ENCODE results near the gene ADGRG7.
"Not testable (repeated sequence)": the region's sequence is repeated elsewhere in the genome, so short reads cannot be mapped to it uniquely, and the experiment has no call there.

The ADGRG7 gene

GRCh38 chr3:100641471-100642032 lies 32.2 kb downstream of the ADGRG7 start:
- Histone ChIP-seq H3K4me3 (no peak overlapping the region), H3K27me3 (ENCODE audit: low read depth) (no peaks in the 10 kb centered on the region), H3K36me3 (replicated peaks) (no peaks in the 10 kb centered on the region), H3K4me1 (peaks cover 3% of the 10 kb centered on the region; the same call in 1 of the 2 replicates), H3K9me3 (no peaks in the 10 kb centered on the region)
- DNase-seq (ENCODE audit: low spot score in 2 of 2), result no peak
- in situ Hi-C loops (cut with MboI; ENCODE audit: low sequenced_read_pairs), result no loop called here

DNA sequence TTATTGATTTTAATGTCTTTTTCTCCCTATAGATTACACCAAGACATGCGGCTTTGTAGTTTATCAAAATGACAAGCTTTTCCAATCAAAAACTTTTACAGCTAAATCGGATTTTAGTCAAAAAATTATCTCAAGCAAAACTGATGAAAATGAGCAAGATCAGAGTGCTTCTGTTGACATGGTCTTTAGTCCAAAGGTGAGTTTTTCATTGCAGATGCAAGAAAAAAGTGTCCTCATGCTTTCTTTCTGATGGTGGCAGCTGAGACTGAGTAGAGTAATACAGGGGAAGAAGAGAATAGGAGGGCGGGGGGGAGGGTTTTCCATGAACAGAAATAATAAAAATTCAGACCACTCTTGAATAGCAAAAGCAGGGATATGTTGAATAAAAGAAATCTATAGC lies 36.5 kb downstream of the ADGRG7 start:
- Histone ChIP-seq H3K36me3 (replicated peaks) (no peaks in the 10 kb centered on the region), H3K9me3 (no peaks in the 10 kb centered on the region), H3K27me3 (ENCODE audit: low read depth) (no peaks in the 10 kb centered on the region), H3K4me1 (peaks cover 3% of the 10 kb centered on the region; the same call in 1 of the 2 replicates), H3K4me3 (no peak overlapping the region)
- DNase-seq (ENCODE audit: low spot score in 2 of 2), result no peak
- in situ Hi-C loops (cut with MboI; ENCODE audit: low sequenced_read_pairs), result no loop called here

DNA sequence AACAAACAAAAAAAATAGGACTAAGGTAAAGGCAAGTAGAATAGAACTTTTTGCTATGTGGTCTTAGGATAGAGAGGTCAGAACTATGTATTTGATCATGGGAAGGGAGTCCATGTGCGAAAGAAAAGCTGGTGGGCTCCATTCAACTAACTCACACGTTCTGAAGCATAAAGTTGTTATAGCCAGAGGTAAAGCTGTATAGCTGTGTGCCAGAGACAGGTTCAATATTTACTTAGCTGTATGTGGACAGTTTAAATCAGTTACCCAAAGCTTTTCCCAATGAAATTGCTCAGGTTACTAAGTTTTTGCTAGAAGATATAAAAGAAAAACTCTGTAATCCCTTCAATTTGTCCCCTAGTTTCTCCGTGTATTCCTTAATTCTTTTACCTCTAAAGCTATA lies 37.8 kb downstream of the ADGRG7 start:
- in situ Hi-C loops (cut with MboI; ENCODE audit: low sequenced_read_pairs), result no loop called here
- DNase-seq (ENCODE audit: low spot score in 2 of 2), result no peak
- Histone ChIP-seq H3K9me3 (no peaks in the 10 kb centered on the region), H3K4me1 (peaks cover 3% of the 10 kb centered on the region; the same call in 1 of the 2 replicates), H3K36me3 (replicated peaks) (no peaks in the 10 kb centered on the region), H3K4me3 (no peak overlapping the region), H3K27me3 (ENCODE audit: low read depth) (no peaks in the 10 kb centered on the region)

GRCh38 chr3:100647657-100648056 lies 38.3 kb downstream of the ADGRG7 start:
- in situ Hi-C loops (cut with MboI; ENCODE audit: low sequenced_read_pairs), result no loop called here

DNA sequence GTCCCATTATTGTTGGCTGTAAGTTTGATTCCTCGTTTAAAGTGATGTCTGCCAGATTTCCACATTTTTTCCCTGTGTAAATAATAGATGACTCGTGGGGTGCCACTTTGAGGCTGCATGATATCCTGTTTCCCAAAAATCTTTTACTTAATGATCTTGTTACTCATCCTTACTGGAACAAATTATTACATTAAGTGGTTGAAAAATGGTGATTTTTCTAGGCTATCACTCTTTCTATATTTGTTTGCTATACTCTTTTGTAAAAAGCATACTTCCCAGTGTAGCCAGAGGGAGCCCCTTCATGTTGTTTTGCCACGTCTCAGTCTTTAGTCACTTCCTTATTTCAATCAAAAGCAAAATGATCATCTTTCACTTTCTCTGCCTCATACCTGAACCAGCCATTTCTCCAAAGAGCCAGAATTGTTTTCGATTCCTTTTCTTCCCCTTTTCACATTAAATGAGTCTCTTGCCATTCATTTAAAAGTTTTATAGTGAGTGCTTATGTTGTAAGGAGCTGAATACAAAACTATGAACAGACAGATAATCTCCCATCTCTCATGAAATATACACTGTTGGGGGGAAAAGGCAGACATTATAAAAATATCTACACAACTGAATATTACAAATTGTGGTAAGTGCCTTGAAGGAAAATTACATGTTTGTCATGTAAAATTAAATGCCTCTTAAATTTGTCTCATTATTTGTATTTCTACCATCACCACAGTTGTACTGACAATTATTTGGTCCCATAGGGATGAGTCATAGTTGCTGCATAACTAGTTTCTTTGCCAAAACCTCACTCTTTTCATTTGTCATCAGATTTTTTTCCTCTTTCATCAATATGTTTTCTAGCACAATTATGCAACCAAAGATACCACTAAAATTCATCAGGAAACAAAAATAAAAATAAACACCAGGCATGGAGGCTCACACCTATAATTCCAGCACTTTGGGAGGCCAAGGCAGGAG lies 41.5 kb downstream of the ADGRG7 start:
- in situ Hi-C loops (cut with MboI; ENCODE audit: low sequenced_read_pairs), result no loop called here
- no peak for DNase-seq (ENCODE audit: low spot score in 2 of 2)
- Histone ChIP-seq H3K9me3 (no peaks in the 10 kb centered on the region), H3K4me3 (no peak overlapping the region), H3K27me3 (ENCODE audit: low read depth) (no peaks in the 10 kb centered on the region), H3K4me1 (no peaks in the 10 kb centered on the region; the same call in 1 of the 2 replicates), H3K36me3 (replicated peaks) (no peaks in the 10 kb centered on the region)

More at GRCh38 chr3:100647657-100648056, 38.3 kb downstream of the ADGRG7 start:
- peaks cover 3% of the 10 kb centered on the region; the same call in 1 of the 2 replicates for H3K4me1 ChIP-seq
- H3K36me3 ChIP-seq (replicated peaks), result no peaks in the 10 kb centered on the region
- no peaks in the 10 kb centered on the region for H3K9me3 ChIP-seq
- H3K4me3 ChIP-seq, result no peak overlapping the region
- DNase-seq (ENCODE audit: low spot score in 2 of 2), result no peak
- no peaks in the 10 kb centered on the region for H3K27me3 ChIP-seq (ENCODE audit: low read depth)

DNA sequence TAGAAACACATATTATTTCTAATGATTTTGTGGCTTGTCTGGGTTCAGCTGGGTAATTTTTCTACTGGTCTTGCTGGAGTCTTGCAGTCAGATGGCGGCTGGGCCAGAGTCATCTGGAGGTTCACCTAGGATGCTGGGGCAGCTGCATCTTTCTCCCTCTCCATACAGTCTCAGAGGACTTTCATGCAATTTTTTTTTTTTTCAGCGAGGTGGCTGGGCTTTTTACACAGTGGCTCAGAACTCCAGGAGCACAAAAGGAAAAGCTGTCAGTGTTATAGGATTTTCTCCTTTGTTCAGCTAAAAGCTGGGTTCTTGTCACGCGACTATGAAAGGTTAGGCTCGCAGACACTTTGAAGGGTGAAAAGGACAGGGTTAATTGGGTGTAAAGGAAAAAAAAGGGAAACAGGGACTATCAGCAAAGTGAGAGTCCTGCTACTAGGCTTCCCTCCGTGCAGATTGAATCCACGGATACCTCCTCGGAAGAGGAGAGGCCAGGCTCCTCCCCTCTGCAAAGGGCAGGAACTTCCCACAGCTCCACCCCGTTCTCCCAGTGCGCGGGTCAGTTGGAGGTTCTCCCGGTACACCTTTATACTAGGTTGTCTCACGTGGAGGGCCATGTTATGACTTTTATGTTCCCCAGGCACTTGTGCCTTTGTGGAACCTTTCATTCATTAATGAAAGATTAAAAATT lies 44.3 kb downstream of the ADGRG7 start:
- H3K9me3 ChIP-seq, result no peaks in the 10 kb centered on the region
- in situ Hi-C loops (cut with MboI; ENCODE audit: low sequenced_read_pairs), result no loop called here
- H3K36me3 ChIP-seq (replicated peaks), result no peaks in the 10 kb centered on the region
- H3K27me3 ChIP-seq (ENCODE audit: low read depth), result no peaks in the 10 kb centered on the region
- no peaks in the 10 kb centered on the region; the same call in 1 of the 2 replicates for H3K4me1 ChIP-seq
- no peak overlapping the region for H3K4me3 ChIP-seq
- DNase-seq (ENCODE audit: low spot score in 2 of 2), result peak; percentile 64 to 65

DNA sequence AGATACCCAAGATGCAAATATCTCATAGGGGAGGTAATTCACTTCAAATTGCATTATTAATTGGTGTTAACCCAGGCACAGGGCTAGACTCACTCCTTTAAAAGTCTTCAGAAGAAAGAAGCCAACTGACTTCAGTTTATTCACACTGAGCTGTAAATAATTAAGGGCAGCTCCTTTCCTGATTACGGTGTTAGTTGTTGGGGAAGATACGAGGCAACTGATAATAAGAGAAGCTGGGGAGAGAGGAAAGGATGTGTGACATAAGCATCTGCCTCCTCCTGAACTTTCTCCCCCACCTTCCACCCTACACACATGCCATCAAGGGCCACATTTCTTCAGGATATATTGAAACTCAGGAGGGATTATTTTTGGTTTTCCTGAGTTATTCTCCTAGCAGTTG lies 47.5 kb downstream of the ADGRG7 start:
- H3K4me1 ChIP-seq, result no peaks in the 10 kb centered on the region; the same call in 1 of the 2 replicates
- no peaks in the 10 kb centered on the region for H3K9me3 ChIP-seq
- no peak for DNase-seq (ENCODE audit: low spot score in 2 of 2)

DNA sequence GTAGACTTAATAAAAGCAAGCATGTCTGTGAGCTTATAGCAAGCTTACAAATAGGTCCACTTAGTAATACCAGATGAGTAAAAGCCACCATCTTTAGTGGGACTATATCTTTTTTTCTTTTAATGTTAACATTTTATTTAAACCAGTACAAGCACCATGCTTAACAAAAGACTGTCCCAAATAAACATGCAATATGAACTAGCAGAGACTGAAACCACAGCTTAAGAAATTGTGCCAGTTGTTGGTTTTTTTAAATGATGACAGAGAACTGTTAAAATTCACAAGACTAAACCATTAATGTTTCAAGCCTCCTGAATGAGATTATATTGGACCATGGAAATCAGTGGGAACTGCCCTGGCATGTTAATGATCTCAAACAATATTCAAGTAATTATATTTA lies 51.9 kb downstream of the ADGRG7 start:
- H3K9me3 ChIP-seq; DNase-seq (ENCODE audit: low spot score in 2 of 2); in situ Hi-C loops (cut with MboI; ENCODE audit: low sequenced_read_pairs); H3K4me3 ChIP-seq; H3K27me3 ChIP-seq (ENCODE audit: low read depth); H3K36me3 ChIP-seq (replicated peaks): not testable (repeated sequence)
- H3K4me1 ChIP-seq, result peaks cover 13% of the 10 kb centered on the region

More for the DNA sequence above, 47.5 kb downstream of the ADGRG7 start:
- H3K4me3 ChIP-seq, result no peak overlapping the region
- in situ Hi-C loops (cut with MboI; ENCODE audit: low sequenced_read_pairs), result no loop called here
- no peaks in the 10 kb centered on the region for H3K36me3 ChIP-seq (replicated peaks)
- no peaks in the 10 kb centered on the region for H3K27me3 ChIP-seq (ENCODE audit: low read depth)

- no peaks in the 10 kb centered on the region for H3K27me3 ChIP-seq (ENCODE audit: low read depth)
- no peak overlapping the region for H3K4me3 ChIP-seq
- H3K4me1 ChIP-seq, result peaks cover 18% of the 10 kb centered on the region
- no peaks in the 10 kb centered on the region for H3K36me3 ChIP-seq (replicated peaks)
- H3K9me3 ChIP-seq, result no peaks in the 10 kb centered on the region
- peak in 1 of 2 experiments; percentile 30 for DNase-seq (ENCODE audit: low spot score in 2 of 2)
- in situ Hi-C loops (cut with MboI; ENCODE audit: low sequenced_read_pairs), result no loop called here
Observed at GRCh38 chr3:100662113-100662823, 52.9 kb downstream of the ADGRG7 start.

GRCh38 chr3:100665230-100665629 lies 55.8 kb downstream of the ADGRG7 start:
- no peaks in the 10 kb centered on the region for H3K27me3 ChIP-seq (ENCODE audit: low read depth)
- no peaks in the 10 kb centered on the region; the same call in 1 of the 2 replicates for H3K9me3 ChIP-seq
- no peak for DNase-seq (ENCODE audit: low spot score in 2 of 2)
- H3K4me3 ChIP-seq, result no peak overlapping the region
- H3K4me1 ChIP-seq, result peaks cover 18% of the 10 kb centered on the region
- in situ Hi-C loops (cut with MboI; ENCODE audit: low sequenced_read_pairs), result no loop called here
- H3K36me3 ChIP-seq (replicated peaks), result no peaks in the 10 kb centered on the region

DNA sequence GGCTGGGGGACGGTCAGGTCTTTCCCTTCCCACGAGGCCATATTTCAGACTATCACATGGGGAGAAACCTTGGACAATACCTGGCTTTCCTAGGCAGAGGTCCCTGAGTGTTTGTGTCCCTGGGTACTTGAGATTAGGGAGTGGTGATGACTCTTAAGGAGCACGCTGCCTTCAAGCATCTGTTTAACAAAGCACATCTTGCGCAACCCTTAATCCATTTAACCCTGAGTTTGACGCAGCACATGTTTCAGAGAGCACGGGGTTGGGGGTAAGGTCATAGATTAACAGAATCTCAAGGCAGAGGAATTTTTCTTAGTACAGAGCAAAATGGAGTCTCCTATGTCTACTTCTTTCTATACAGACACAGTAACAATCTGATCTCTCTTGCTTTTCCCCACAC lies 57.3 kb downstream of the ADGRG7 start:
- H3K4me1 ChIP-seq, result peaks cover 18% of the 10 kb centered on the region
- DNase-seq (ENCODE audit: low spot score in 2 of 2), result peak; percentile 33 to 55
- H3K36me3 ChIP-seq (replicated peaks); H3K4me3 ChIP-seq; H3K9me3 ChIP-seq; in situ Hi-C loops (cut with MboI; ENCODE audit: low sequenced_read_pairs); H3K27me3 ChIP-seq (ENCODE audit: low read depth): not testable (repeated sequence)

DNA sequence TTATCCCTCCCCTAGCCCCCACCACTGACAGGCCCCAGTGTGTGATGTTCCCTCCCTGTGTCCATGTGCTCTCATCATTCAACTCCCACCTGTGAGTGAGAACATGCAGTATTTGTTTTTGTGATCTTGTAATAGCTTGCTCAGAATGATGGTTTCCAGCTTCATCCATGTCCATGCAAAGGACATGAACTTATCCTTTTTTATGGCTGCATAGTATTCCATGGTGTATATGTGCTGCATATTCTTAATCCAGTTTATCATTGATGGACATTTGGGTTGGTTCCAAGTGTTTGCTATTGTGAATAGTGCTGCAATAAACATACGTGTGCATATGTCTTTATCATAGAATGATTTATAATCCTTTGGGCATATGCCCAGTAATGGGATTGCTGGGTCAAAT lies 57.9 kb downstream of the ADGRG7 start:
- peaks cover 18% of the 10 kb centered on the region for H3K4me1 ChIP-seq
- in situ Hi-C loops (cut with MboI; ENCODE audit: low sequenced_read_pairs); H3K9me3 ChIP-seq; H3K36me3 ChIP-seq (replicated peaks); DNase-seq (ENCODE audit: low spot score in 2 of 2); H3K4me3 ChIP-seq; H3K27me3 ChIP-seq (ENCODE audit: low read depth): not testable (repeated sequence)

- H3K4me3 ChIP-seq; H3K36me3 ChIP-seq (replicated peaks); DNase-seq (ENCODE audit: low spot score in 2 of 2); H3K9me3 ChIP-seq; H3K27me3 ChIP-seq (ENCODE audit: low read depth); H3K4me1 ChIP-seq; in situ Hi-C loops (cut with MboI; ENCODE audit: low sequenced_read_pairs): not testable (repeated sequence)
Observed at GRCh38 chr3:100670995-100671394, 61.6 kb downstream of the ADGRG7 start.
